Brain microvascular endothelial cell (primary cell): ENCODE data around the gene ZNF628.

Source experiments
- DNase-seq: peaks from one replicate; pipeline ENCODE4 v3.0.0-alpha.2; 2020
- H3K27ac ChIP-seq: fragments of 250-450 bp; sonication (Bioruptor Pico); 2 replicates; pipeline ENCODE4 v1.5.1; 2020; ENCODE audit warnings: mild to moderate bottlenecking, moderate library complexity
- H3K27me3 ChIP-seq: fragments of 250-450 bp; sonication (Bioruptor Pico); replicated peaks from 2 replicates; pipeline ENCODE4 v1.5.1; 2020; ENCODE audit warnings: mild to moderate bottlenecking
- H3K36me3 ChIP-seq: fragments of 250-450 bp; sonication (Bioruptor Pico); replicated peaks from 2 replicates; pipeline ENCODE4 v1.5.1; 2020; ENCODE audit warnings: mild to moderate bottlenecking
- H3K4me3 ChIP-seq: 2 replicates; pipeline ENCODE4 v1.5.1; 2011; ENCODE audit warnings: low read depth, mild to moderate bottlenecking, control low read depth, low read length, moderate library complexity
- CTCF ChIP-seq: IDR thresholded peaks from 2 replicates; pipeline ENCODE4 v1.5.1; 2011; ENCODE audit warnings: low read depth, mild to moderate bottlenecking, moderate library complexity, low read length, control low read depth, inconsistent platforms; ENCODE audit errors: missing control alignments
- in situ Hi-C: cut with HindIII; loops from 2 replicates; pipeline ENCODE4 v1.10.0; 2017; ENCODE audit warnings: low sequenced_read_pairs, low pct_ligation_motif_present

Gene ZNF628

DNA sequence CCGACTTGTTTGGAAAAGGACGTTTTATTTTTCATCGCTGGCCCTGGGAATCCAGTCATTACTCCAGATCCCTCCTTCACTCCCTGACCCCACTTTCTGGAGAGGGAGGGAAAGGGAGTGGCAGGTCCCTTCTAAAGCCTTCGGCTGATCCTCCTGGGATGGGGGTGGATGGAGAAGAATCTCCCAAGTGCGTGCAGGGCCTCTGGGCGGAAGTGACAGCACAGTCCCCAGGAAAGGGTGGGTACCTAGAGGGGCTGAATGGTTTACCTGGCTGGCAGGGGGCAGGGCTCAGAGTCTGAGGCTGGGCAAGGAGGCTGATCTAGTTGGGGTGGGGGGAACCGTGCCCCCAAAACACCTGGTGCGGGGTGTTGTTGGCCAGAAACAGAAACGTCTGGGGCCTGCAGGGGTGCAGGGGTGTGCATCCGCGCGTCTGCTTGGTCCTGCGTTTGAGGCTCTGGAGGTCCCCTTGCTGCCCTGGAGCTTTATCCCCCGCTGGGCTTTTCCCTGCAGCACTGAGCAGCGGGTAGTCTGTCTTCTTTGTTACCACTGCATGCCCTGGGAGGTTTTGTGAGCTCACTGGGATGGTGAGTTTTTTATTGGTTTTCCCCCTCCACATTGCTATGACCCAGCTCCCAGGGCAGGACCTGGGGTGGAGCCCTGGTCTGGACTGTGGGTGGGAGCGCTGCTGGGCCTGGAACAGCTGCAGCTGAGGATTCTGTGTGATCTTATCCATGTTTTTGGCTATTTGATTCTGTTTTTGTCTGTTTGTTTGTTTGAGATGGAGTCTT is 3.0 kb upstream of the ZNF628 start:
- in situ Hi-C loops = no loop called here
- Histone ChIP-seq H3K36me3 (no peaks in the 10 kb centered on the region), H3K4me3 (no peak overlapping the region), H3K27me3 (no peaks in the 10 kb centered on the region), H3K27ac (no peak overlapping the region)
- no peak for TF ChIP-seq CTCF
- DNase-seq = no peak

DNA sequence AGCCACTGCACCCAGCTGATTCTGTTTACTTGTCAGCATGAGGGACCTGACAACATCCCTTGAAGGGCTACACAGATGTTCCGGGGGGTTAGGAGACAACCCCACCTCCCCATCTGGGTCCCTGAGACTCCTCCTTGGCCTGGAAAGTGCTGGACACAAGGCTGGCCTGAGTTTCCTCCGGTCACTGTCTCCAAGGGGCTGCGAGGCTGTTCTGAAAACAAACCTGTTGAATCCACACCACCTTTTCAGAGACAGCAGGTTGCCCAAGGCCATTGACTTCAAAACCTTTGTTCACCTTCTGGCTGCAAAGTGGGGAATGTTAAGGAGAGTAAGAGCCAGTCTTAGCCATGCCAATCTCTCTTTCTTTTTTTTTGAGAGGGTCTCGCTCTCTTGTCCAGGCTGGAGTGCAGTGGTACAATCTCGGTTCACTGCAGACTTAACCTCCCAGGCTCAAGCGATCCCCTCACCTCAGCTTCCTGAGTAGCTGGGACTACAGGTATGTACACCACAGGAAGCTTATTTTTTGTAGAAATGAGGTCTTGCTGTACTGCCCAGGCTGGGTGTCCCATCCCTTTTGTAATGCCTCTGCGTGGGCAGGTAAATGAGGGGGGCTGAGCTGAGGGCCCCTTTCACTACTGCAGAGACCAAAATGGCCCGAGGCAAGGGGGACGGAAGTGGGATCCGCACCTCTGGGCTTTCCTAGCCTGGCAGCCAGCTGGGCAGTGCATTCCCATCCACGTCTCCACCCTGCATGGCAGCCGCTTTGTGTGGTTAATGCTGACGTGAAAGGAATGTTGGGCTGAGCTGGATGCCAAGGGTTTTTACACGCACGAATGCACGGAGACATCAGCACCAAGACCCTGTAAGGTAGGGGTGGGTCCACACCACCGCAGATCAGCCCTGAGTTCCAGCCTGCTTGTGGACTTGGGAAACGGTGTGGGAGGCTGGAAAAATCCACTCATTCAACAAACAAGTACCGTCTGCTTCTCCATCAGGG is 1.9 kb upstream of the ZNF628 start:
- TF ChIP-seq CTCF = no peak
- in situ Hi-C loops = no loop called here
- no peak for DNase-seq
- Histone ChIP-seq H3K27me3 (no peaks in the 10 kb centered on the region), H3K36me3 (no peaks in the 10 kb centered on the region), H3K27ac (no peak overlapping the region), H3K4me3 (no peak overlapping the region)

GRCh38 chr19:55477905-55478304 is 1.5 kb downstream of the ZNF628 start:
- H3K4me3 ChIP-seq = no peak overlapping the region
- TF ChIP-seq CTCF = no peak
- H3K27ac ChIP-seq = no peak overlapping the region

DNA sequence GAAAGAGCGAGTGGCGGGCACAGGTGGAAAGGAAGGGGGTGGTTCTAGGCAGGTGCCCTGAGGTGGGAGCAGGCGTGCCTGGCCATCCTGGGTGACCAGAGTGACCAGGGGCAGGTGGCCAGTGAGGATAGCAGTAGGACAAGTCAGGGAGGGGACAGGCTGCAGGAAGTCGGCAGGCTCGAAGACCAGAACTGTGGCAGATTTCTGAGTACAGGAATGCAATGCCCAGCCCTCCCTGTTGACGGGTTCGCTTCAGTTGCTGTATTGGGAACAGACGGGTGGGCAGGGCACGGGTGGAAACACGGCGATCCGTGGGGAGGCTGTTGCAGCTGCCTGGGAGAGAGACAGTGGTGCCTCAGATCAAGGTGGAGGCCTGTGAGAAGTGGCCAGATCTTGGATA is 1.9 kb downstream of the ZNF628 start:
- no peak for DNase-seq
- no peak for TF ChIP-seq CTCF
- Histone ChIP-seq H3K36me3 (peaks cover 9% of the 10 kb centered on the region), H3K27ac (no peak overlapping the region), H3K4me3 (no peak overlapping the region), H3K27me3 (no peaks in the 10 kb centered on the region)
- in situ Hi-C loops = no loop called here

More at GRCh38 chr19:55477905-55478304, 1.5 kb downstream of the ZNF628 start:
- in situ Hi-C loops = no loop called here
- H3K27me3 ChIP-seq = no peaks in the 10 kb centered on the region
- no peak for DNase-seq
- peaks cover 7% of the 10 kb centered on the region for H3K36me3 ChIP-seq

GRCh38 chr19:55479045-55479444 is 2.6 kb downstream of the ZNF628 start:
- Histone ChIP-seq H3K27ac (no peak overlapping the region), H3K27me3 (no peaks in the 10 kb centered on the region), H3K36me3 (peaks cover 9% of the 10 kb centered on the region), H3K4me3 (no peak overlapping the region)
- in situ Hi-C loops = no loop called here
- no peak for TF ChIP-seq CTCF
- DNase-seq = no peak
